ENCODE results near the gene C16orf78.
A peak's percentile ranks its signal among the peaks of the same experiment; 100 is the strongest.

C16orf78 gene

DNA sequence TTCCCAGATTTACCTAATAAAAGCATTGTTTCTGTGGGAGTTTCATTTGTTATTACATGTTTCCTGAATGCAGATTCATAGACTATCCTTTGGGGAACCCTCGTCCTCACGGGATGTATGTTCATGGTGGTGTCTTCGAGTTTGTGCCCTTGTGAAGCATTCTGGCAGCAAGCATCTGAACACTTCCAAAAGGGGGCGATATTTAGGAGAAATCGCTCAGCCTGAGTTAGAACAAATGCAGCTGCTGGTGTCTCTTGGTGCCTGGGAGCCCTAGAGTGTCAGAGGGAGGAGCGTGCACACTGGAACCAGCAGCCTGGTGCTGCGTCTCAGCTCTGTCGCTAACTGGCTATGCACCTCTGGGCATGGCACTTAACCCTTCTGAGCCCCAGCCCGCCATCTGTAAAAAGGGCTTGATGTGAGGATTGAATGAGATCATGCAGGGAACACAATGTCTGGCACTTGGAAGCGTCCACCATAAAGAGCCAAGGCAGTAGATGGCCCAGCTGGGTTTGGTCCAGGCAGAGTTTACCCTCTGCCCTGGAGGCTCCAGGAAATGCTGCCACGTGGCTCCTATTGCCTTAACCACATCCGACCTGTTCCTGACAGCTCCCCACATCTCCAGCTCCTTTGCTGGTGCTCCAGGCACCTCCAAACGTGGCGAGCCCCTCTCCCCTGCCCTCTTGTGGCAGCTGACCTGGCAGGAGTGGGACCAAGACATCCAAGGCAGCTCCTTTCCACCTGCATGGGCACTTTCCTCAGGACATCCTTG, 25.0 kb upstream of the C16orf78 start:
- no peak overlapping the region for H3K4me3 ChIP-seq (ENCODE audit: low read depth, low read length)
- TF ChIP-seq, protein P1, sequence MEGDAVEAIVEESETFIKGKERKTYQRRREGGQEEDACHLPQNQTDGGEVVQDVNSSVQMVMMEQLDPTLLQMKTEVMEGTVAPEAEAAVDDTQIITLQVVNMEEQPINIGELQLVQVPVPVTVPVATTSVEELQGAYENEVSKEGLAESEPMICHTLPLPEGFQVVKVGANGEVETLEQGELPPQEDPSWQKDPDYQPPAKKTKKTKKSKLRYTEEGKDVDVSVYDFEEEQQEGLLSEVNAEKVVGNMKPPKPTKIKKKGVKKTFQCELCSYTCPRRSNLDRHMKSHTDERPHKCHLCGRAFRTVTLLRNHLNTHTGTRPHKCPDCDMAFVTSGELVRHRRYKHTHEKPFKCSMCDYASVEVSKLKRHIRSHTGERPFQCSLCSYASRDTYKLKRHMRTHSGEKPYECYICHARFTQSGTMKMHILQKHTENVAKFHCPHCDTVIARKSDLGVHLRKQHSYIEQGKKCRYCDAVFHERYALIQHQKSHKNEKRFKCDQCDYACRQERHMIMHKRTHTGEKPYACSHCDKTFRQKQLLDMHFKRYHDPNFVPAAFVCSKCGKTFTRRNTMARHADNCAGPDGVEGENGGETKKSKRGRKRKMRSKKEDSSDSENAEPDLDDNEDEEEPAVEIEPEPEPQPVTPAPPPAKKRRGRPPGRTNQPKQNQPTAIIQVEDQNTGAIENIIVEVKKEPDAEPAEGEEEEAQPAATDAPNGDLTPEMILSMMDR (IDR thresholded peaks at IDR 0.05; ENCODE audit: insufficient read depth, low read depth, low read length, missing control alignments), result peak; percentile 3
- DNase-seq (ENCODE audit: low read depth), result peak; percentile 21

DNA sequence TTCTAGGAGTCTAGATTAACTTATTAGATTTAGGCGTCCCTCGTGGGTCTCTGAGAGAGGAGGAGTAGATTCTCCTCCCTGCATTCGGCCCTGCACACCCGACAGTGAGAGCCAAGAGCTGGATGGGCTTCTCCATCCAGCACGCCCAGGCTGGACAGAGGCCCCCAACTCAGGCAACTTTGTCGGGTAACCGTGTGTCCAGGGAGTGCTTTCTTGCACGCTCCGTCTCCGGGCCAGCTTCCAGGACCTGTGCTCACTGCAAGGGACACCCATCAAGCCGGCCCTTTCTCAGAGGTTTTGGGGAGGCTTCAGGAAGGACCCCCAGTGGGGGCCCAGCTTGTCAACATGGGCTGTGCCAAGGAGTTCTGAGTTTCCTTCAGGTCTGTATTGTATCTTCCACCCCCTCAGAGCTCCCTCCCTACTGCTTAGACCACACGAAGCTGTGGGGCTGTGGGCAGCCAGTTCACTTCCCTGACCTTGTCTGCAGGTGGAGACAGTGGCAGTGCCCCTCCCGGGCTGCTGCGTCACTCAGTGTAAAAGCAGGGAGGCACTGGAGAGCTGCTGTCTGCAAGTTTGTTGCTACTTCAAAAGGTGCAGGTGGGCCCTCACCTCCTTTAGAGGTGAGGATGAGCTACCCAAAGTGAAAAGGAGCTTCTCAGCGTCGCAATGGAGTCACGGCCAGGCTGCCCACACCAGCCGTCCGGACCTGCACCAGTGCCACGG, 24.0 kb upstream of the C16orf78 start:
- DNase-seq (ENCODE audit: low read depth), result no peak
- TF ChIP-seq, protein P1 (IDR thresholded peaks at IDR 0.05; ENCODE audit: insufficient read depth, low read depth, low read length, missing control alignments), result no peak
- H3K4me3 ChIP-seq (ENCODE audit: low read depth, low read length), result no peak overlapping the region

DNA sequence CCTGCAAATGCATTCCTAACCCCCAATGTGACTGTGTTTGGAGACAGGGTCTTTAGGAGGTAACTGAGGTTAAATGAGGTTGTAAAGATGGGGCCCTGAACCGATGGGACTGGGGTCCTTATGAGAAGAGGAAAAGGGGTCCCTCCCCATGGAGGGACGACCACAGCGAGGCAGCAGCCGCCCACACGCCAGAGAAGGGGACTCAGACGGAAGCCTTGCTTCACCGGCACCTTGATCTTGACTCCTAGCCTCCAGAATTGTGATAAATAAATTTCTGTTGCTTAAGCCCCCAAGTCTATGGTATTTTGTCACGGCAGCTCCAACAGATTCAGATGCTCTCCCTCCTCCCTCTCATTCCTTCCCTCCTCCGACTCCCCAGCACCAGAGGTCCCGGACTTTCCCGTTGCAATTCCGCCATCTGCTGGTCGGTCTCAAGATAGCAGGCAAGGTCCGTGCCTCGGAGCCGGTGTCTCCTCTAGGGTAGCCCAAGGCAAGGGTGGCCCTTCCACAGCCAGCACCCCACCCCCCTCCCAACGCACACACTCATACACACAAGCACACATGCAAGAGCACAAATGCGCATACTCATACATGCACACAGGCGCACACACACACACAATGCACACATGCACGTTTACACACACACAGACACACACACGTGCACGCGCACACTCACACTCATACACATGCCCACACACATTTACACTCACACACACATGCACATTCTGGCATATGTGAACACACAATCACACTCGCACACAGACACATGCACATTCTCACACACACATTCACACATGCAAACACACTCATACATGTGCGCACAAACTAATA, 23.1 kb upstream of the C16orf78 start:
- peak; percentile 56 for DNase-seq (ENCODE audit: low read depth)
- TF ChIP-seq, protein P1 (IDR thresholded peaks at IDR 0.05; ENCODE audit: insufficient read depth, low read depth, low read length, missing control alignments), result peak; percentile 86
- no peak overlapping the region for H3K4me3 ChIP-seq (ENCODE audit: low read depth, low read length)

DNA sequence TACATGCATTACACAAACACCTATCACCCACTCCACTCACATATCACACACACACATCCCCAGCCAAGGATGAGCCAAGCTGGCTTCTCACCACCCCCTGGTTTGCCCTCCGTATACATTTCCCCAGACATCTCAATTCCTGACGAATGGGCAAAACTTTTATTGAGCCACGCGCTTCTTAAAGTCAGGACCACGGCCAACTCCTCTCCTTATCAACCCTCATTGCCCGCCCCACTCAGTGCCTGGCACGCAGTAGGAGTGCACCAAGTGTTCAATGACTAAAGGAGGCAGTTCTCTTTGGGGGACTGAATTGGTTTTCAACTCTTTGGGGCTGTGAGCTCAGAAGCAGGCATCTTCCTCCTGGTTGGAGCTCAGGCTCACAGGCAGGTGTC, 22.5 kb upstream of the C16orf78 start:
- TF ChIP-seq, protein P1 (IDR thresholded peaks at IDR 0.05; ENCODE audit: insufficient read depth, low read depth, low read length, missing control alignments), result no peak
- DNase-seq (ENCODE audit: low read depth), result no peak
- no peak overlapping the region for H3K4me3 ChIP-seq (ENCODE audit: low read depth, low read length)

DNA sequence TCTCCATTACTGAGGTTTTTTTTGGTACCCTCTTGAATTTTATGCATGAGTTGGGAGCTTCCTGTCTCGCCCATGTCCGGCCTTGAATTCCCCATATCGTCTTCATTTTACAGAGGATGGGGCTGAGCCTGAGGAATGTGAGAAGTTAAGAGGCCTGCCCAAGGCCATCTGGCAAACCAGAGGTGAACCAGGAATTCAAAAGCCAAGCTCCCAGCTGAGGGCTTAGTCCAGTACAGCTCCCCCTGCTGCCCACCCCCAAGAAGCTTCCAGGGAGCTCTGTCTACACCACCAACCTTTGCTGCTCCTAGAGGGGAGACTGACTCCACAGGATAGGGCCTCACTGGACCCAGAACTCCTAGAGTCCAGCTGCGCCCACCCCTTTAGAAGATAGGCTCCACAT, 20.7 kb upstream of the C16orf78 start:
- DNase-seq (ENCODE audit: low read depth), result peak; percentile 17
- H3K4me3 ChIP-seq (ENCODE audit: low read depth, low read length), result no peak overlapping the region
- TF ChIP-seq, protein P1 (IDR thresholded peaks at IDR 0.05; ENCODE audit: insufficient read depth, low read depth, low read length, missing control alignments), result peak; percentile 43

DNA sequence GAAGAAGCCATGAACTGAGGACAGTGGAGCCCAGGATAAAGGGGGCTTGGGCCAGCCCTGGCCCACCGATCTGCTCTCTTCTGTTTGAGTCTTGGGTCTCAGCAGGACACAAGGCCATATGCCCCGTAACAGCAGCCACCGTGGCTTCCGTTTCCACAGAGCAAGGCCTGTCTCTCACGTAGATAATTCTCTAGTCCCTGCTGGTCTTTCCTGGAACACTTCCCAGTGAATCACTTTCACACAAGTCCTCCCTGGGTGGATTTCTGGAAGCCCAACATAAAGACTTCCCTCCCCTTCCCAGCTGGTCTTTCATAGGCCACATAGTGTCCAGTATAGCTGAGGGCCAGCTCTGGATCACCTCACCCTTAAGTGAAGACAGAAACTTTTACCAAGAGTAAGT, 19.9 kb upstream of the C16orf78 start:
- H3K4me3 ChIP-seq (ENCODE audit: low read depth, low read length), result no peak overlapping the region
- DNase-seq (ENCODE audit: low read depth), result no peak
- TF ChIP-seq, protein P1 (IDR thresholded peaks at IDR 0.05; ENCODE audit: insufficient read depth, low read depth, low read length, missing control alignments), result no peak
